Liver (tissue), 9 donors: Measurements from ENCODE around the gene CAVIN1. TPM values are rescaled to one million over a fixed set of nuclear protein-coding genes. Genes with fewer than 3 reads are reported as not detected.

Experiments used
- DNase-seq: peaks from one replicate; pipeline ENCODE4 v3.0.0-alpha.2; 2017; ENCODE audit warnings: low spot score
- H3K27ac ChIP-seq, 2 donors: one replicate each; pipeline ENCODE4 v1.7.0; 2013; ENCODE audit warnings: inconsistent platforms in 2 of 2, low read length in 2 of 2, control low read depth in 1 of 2, low read depth in 1 of 2, mild to moderate bottlenecking in 1 of 2
- H3K27me3 ChIP-seq, 4 donors: one replicate each; pipeline versions ENCODE4 v1.6.1 to v1.7.0; 2013; ENCODE audit warnings: low read length in 3 of 4, inconsistent platforms in 1 of 4, mild to moderate bottlenecking in 1 of 4, moderate library complexity in 1 of 4; ENCODE audit not compliant: control insufficient read depth in 4 of 4, insufficient read depth in 4 of 4
- H3K36me3 ChIP-seq, 4 donors: one replicate each; pipeline versions ENCODE4 v1.6.1 to v1.7.0; 2013; ENCODE audit warnings: low read length in 3 of 4, mild to moderate bottlenecking in 3 of 4, low read depth in 1 of 4, moderate library complexity in 1 of 4; ENCODE audit not compliant: control insufficient read depth in 4 of 4, insufficient read depth in 3 of 4
- H3K4me1 ChIP-seq, 4 donors: one replicate each; pipeline versions ENCODE4 v1.6.1 to v1.7.0; 2013; ENCODE audit warnings: low read length in 3 of 4, mild to moderate bottlenecking in 3 of 4, moderate library complexity in 1 of 4; ENCODE audit not compliant: control insufficient read depth in 4 of 4, insufficient read depth in 4 of 4
- H3K4me3 ChIP-seq, 3 donors: one replicate each; pipeline versions ENCODE4 v1.6.1 to v1.7.0; 2013; ENCODE audit warnings: low read length in 3 of 3, control low read depth in 1 of 3, low read depth in 1 of 3, mild to moderate bottlenecking in 1 of 3
- H3K9ac ChIP-seq, 2 donors: one replicate each; pipeline ENCODE4 v1.7.0; 2013; ENCODE audit warnings: low read length in 2 of 2, mild to moderate bottlenecking in 2 of 2, moderate library complexity in 2 of 2, control low read depth in 1 of 2, low read depth in 1 of 2
- H3K9me3 ChIP-seq, 4 donors: one replicate each; pipeline versions ENCODE4 v1.6.1 to v1.7.0; 2013; ENCODE audit warnings: low read length in 3 of 4; ENCODE audit not compliant: control insufficient read depth in 4 of 4
- FOXA1 ChIP-seq: IDR thresholded peaks from 2 replicates; pipeline ENCODE4 v1.6.1; 2016; ENCODE audit warnings: antibody characterized with exemption
- FOXA2 ChIP-seq: IDR thresholded peaks from 2 replicates; pipeline ENCODE4 v1.6.1; 2016; ENCODE audit warnings: antibody characterized with exemption
- GABPA ChIP-seq, 2 donors: IDR thresholded peaks in 1 of 2; conservative IDR thresholded peaks in 1 of 2; 2 replicates each; pipeline ENCODE4 v1.6.1; 2016; ENCODE audit warnings: antibody characterized with exemption in 2 of 2, mild to moderate bottlenecking in 1 of 2, moderate library complexity in 1 of 2
- HNF4A ChIP-seq, 2 donors: conservative IDR thresholded peaks; 2 replicates each; pipeline ENCODE4 v1.6.1; 2016; ENCODE audit warnings: antibody characterized with exemption in 2 of 2, mild to moderate bottlenecking in 2 of 2
- HNF4G ChIP-seq: IDR thresholded peaks from 2 replicates; pipeline ENCODE4 v1.6.1; 2016; ENCODE audit warnings: antibody characterized with exemption
- JUND ChIP-seq, 2 donors: IDR thresholded peaks; 2 replicates each; pipeline ENCODE4 v1.6.1; 2016; ENCODE audit warnings: antibody characterized with exemption in 2 of 2
- NR2F2 ChIP-seq: IDR thresholded peaks from 2 replicates; pipeline ENCODE4 v1.6.1; 2016; ENCODE audit warnings: antibody characterized with exemption
- RAD21 ChIP-seq, 2 donors: IDR thresholded peaks; 2 replicates each; pipeline ENCODE4 v1.6.1; 2016; ENCODE audit warnings: antibody characterized with exemption in 2 of 2, mild to moderate bottlenecking in 2 of 2
- RXRA ChIP-seq, 2 donors: IDR thresholded peaks; 2 replicates each; pipeline ENCODE4 v1.6.1; 2017 to 2018; ENCODE audit warnings: antibody characterized with exemption in 2 of 2, mild to moderate bottlenecking in 1 of 2
- YY1 ChIP-seq: IDR thresholded peaks from 2 replicates; pipeline ENCODE4 v1.6.1; 2016; ENCODE audit warnings: antibody characterized with exemption, mild to moderate bottlenecking
- WGBS: extraction: QIAGEN DNeasy Blood & Tissue Kit; methylation state at CpG from one replicate; pipeline ENCODE4 v1.1.7; 2013; 5-methylcytosine and 5-hydroxymethylcytosine counted together
- polyA plus RNA-seq, 2 donors: library from polyadenylated mRNA; stranded (reverse) in 1 of 2; unstranded in 1 of 2; fragments of 200-250 nt in 1 of 2; fragments of >200 nt in 1 of 2; fragmentation: Nextera tagmentation in 1 of 2; extraction: Ambion mirVana in 1 of 2; gene quantifications; one replicate each; pipeline versions ENCODE4 v1.2.1 to v1.2.3, GENCODE V29; 2013 to 2015
- total RNA-seq, 2 donors: library from RNA; depleted of rRNA; stranded (reverse); fragments of >200 nt; gene quantifications; one replicate each; pipeline ENCODE4 v1.2.3, GENCODE V29; 2014
- TF ChIP-seq, protein P1 (sequence below): IDR thresholded peaks from 2 replicates; pipeline ENCODE4 v1.6.1; 2016; ENCODE audit warnings: antibody characterized with exemption
- TF ChIP-seq, protein P2 (sequence below): IDR thresholded peaks from 2 replicates; pipeline ENCODE4 v1.6.1; 2016; ENCODE audit warnings: antibody characterized with exemption
- TF ChIP-seq, protein P3 (sequence below): IDR thresholded peaks from 2 replicates; pipeline ENCODE4 v1.6.1; 2016; ENCODE audit warnings: antibody characterized with exemption, mild to moderate bottlenecking
- TF ChIP-seq, protein P4 (sequence below): fragments of 150-350 bp; IDR thresholded peaks from 2 replicates; pipeline ENCODE4 v1.5.1; 2017; ENCODE audit warnings: improper control_type of control experiment, low read depth, low read length; ENCODE audit not compliant: missing input control
- TF ChIP-seq, protein P5 (sequence below): IDR thresholded peaks from 2 replicates; pipeline ENCODE4 v1.6.1; 2016; ENCODE audit warnings: antibody characterized with exemption
- donor health status: healthy.
- donor health status: healthy.
- donor health status: healthy.
- donor health status: healthy.
- donor health status: healthy.

CAVIN1 gene
- total and polyA plus RNA-seq, 4 donors, result 6.5 to 27.0 (median 14.4) TPM

DNA sequence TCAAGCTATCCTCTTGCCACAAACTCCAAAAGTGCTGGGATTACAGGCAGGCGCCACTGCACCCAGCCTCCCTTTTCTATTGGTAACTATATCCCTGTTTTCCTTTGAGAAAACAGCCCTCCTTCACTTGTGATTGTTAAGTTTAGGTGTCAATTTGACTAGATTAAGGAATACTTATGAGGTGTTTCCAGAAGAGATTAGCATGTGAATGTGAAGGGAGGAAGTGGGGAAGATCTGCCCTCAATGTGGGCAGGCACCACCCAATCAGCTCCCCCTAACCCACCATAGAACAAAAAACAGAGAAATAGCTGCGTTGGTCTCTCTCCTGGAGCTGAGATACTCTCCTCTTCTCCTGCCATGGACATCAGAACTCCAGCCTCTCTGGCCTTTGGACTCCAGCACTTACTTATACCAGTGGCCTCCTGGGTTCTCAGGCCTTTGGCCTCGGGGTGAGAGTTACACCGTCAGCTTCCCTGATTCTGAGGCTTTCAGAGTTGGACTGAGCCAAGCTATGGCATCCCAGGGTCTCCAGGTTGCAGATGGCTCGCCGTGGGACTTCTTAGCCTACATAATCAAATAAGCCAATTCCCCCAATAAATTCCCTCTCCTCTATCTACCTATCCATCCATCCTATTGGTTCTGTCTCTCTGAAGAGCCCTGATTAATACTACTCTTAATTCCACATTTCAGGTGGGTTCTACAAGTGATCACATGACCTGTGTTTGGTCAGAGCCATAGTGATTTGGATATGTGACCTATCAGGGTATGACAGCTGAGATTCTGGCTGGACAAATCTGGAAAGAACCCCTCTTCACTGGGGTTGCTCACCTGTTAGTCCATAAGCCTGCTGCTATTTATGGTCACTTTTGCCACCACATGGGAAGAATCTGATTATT, 22.9 kb downstream of the CAVIN1 start:
- Histone ChIP-seq H3K27ac (no peak overlapping the region), H3K4me3 (no peak overlapping the region), H3K36me3 (no peaks in the 10 kb centered on the region), H3K4me1 (peaks cover 0 to 4% (median 1%) of the 10 kb centered on the region in 4 donors), H3K27me3 (no peaks in the 10 kb centered on the region), H3K9ac (no peak overlapping the region), H3K9me3 (no peaks in the 10 kb centered on the region)
- 76% methylated on average over 6 of the region's 6 CpGs for WGBS
- no peak for DNase-seq
- TF ChIP-seq, protein P1, sequence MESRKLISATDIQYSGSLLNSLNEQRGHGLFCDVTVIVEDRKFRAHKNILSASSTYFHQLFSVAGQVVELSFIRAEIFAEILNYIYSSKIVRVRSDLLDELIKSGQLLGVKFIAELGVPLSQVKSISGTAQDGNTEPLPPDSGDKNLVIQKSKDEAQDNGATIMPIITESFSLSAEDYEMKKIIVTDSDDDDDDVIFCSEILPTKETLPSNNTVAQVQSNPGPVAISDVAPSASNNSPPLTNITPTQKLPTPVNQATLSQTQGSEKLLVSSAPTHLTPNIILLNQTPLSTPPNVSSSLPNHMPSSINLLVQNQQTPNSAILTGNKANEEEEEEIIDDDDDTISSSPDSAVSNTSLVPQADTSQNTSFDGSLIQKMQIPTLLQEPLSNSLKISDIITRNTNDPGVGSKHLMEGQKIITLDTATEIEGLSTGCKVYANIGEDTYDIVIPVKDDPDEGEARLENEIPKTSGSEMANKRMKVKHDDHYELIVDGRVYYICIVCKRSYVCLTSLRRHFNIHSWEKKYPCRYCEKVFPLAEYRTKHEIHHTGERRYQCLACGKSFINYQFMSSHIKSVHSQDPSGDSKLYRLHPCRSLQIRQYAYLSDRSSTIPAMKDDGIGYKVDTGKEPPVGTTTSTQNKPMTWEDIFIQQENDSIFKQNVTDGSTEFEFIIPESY, result no peak
- TF ChIP-seq, protein P2, sequence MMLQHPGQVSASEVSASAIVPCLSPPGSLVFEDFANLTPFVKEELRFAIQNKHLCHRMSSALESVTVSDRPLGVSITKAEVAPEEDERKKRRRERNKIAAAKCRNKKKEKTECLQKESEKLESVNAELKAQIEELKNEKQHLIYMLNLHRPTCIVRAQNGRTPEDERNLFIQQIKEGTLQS, result no peak
- TF ChIP-seq FOXA1, result no peak
- peak; percentile 4 to 19 for TF ChIP-seq RXRA (IDR thresholded peaks at IDR 0.05)
- TF ChIP-seq HNF4A (conservative IDR thresholded peaks at IDR 0.05), result peak; percentile 82 to 87
- no peak for TF ChIP-seq FOXA2
- no peak for TF ChIP-seq YY1
- TF ChIP-seq NR2F2, result no peak
- TF ChIP-seq, protein P3, sequence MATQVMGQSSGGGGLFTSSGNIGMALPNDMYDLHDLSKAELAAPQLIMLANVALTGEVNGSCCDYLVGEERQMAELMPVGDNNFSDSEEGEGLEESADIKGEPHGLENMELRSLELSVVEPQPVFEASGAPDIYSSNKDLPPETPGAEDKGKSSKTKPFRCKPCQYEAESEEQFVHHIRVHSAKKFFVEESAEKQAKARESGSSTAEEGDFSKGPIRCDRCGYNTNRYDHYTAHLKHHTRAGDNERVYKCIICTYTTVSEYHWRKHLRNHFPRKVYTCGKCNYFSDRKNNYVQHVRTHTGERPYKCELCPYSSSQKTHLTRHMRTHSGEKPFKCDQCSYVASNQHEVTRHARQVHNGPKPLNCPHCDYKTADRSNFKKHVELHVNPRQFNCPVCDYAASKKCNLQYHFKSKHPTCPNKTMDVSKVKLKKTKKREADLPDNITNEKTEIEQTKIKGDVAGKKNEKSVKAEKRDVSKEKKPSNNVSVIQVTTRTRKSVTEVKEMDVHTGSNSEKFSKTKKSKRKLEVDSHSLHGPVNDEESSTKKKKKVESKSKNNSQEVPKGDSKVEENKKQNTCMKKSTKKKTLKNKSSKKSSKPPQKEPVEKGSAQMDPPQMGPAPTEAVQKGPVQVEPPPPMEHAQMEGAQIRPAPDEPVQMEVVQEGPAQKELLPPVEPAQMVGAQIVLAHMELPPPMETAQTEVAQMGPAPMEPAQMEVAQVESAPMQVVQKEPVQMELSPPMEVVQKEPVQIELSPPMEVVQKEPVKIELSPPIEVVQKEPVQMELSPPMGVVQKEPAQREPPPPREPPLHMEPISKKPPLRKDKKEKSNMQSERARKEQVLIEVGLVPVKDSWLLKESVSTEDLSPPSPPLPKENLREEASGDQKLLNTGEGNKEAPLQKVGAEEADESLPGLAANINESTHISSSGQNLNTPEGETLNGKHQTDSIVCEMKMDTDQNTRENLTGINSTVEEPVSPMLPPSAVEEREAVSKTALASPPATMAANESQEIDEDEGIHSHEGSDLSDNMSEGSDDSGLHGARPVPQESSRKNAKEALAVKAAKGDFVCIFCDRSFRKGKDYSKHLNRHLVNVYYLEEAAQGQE, result no peak
- TF ChIP-seq RAD21 (IDR thresholded peaks at IDR 0.05), result peak in 1 of 2 donors; percentile 21
- TF ChIP-seq, protein P4, sequence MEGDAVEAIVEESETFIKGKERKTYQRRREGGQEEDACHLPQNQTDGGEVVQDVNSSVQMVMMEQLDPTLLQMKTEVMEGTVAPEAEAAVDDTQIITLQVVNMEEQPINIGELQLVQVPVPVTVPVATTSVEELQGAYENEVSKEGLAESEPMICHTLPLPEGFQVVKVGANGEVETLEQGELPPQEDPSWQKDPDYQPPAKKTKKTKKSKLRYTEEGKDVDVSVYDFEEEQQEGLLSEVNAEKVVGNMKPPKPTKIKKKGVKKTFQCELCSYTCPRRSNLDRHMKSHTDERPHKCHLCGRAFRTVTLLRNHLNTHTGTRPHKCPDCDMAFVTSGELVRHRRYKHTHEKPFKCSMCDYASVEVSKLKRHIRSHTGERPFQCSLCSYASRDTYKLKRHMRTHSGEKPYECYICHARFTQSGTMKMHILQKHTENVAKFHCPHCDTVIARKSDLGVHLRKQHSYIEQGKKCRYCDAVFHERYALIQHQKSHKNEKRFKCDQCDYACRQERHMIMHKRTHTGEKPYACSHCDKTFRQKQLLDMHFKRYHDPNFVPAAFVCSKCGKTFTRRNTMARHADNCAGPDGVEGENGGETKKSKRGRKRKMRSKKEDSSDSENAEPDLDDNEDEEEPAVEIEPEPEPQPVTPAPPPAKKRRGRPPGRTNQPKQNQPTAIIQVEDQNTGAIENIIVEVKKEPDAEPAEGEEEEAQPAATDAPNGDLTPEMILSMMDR, result no peak
- no peak for TF ChIP-seq JUND (IDR thresholded peaks at IDR 0.05)
- TF ChIP-seq, protein P5, sequence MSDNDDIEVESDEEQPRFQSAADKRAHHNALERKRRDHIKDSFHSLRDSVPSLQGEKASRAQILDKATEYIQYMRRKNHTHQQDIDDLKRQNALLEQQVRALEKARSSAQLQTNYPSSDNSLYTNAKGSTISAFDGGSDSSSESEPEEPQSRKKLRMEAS, result no peak
- TF ChIP-seq HNF4G, result peak; percentile 60
- TF ChIP-seq GABPA (IDR thresholded peaks at IDR 0.05 in 1 of 2, conservative IDR thresholded peaks at IDR 0.05 in 1 of 2), result no peak
